HG03280 (cell line): ENCODE results near the gene CTRB1.

Experiments used
- ATAC-seq: cut with Tn5 transposase; IDR thresholded peaks from one replicate; pipeline ENCODE4 v1.9.1; 2021; ENCODE audit warnings: mild to moderate bottlenecking, moderate library complexity; ENCODE audit not compliant: unreplicated experiment

CTRB1 gene

GRCh38 chr16:75224306-75225082 is 5.7 kb downstream of the CTRB1 start:
- no peak for ATAC-seq

- ATAC-seq: no peak
Measured at GRCh38 chr16:75225092-75225491, 6.3 kb downstream of the CTRB1 start.

GRCh38 chr16:75225678-75226515 is 7.1 kb downstream of the CTRB1 start:
- ATAC-seq: no peak

GRCh38 chr16:75226550-75227360 is 8.0 kb downstream of the CTRB1 start:
- ATAC-seq: no peak

- ATAC-seq: no peak
Measured at GRCh38 chr16:75227361-75228142, 8.8 kb downstream of the CTRB1 start.

- no peak for ATAC-seq
Measured at GRCh38 chr16:75228143-75228976, 9.6 kb downstream of the CTRB1 start.

GRCh38 chr16:75229172-75230031 is 10.6 kb downstream of the CTRB1 start:
- no peak for ATAC-seq

- no peak for ATAC-seq
Measured at GRCh38 chr16:75230471-75231110, 11.8 kb downstream of the CTRB1 start.

- ATAC-seq: no peak
Measured at GRCh38 chr16:75231570-75231969, 12.8 kb downstream of the CTRB1 start.

- no peak for ATAC-seq
Measured at GRCh38 chr16:75233611-75233938, 14.8 kb downstream of the CTRB1 start.

GRCh38 chr16:75234856-75235696 is 16.3 kb downstream of the CTRB1 start:
- no peak for ATAC-seq

GRCh38 chr16:75235721-75236193 is 17.0 kb downstream of the CTRB1 start:
- ATAC-seq: no peak

- ATAC-seq: no peak
Measured at GRCh38 chr16:75236232-75236631, 17.4 kb downstream of the CTRB1 start.

- ATAC-seq: no peak
Measured at GRCh38 chr16:75236736-75237397, 18.1 kb downstream of the CTRB1 start.

GRCh38 chr16:75237398-75238131 is 18.8 kb downstream of the CTRB1 start:
- no peak for ATAC-seq
